ENCODE data around the gene HS6ST2.

HS6ST2 gene

GRCh38 chrX:132615391-132616131 lies 342.9 kb downstream of the HS6ST2 start:
- DNase-seq (ENCODE audit: low read depth, low spot score), result no peak

GRCh38 chrX:132614297-132614696 lies 344.1 kb downstream of the HS6ST2 start:
- DNase-seq (ENCODE audit: low read depth, low spot score), result no peak

GRCh38 chrX:132613801-132614200 lies 344.6 kb downstream of the HS6ST2 start:
- no peak for DNase-seq (ENCODE audit: low read depth, low spot score)

- no peak for DNase-seq (ENCODE audit: low read depth, low spot score)
These were observed 345.4 kb downstream of the HS6ST2 start for GRCh38 chrX:132612821-132613564.

GRCh38 chrX:132610536-132610935 lies 347.9 kb downstream of the HS6ST2 start:
- DNase-seq (ENCODE audit: low read depth, low spot score), result no peak

- no peak for DNase-seq (ENCODE audit: low read depth, low spot score)
These were observed 349.0 kb downstream of the HS6ST2 start for GRCh38 chrX:132609362-132609848.

GRCh38 chrX:132603700-132604286 lies 354.6 kb downstream of the HS6ST2 start:
- no peak for DNase-seq (ENCODE audit: low read depth, low spot score)

GRCh38 chrX:132602701-132603100 lies 355.7 kb downstream of the HS6ST2 start:
- no peak for DNase-seq (ENCODE audit: low read depth, low spot score)

GRCh38 chrX:132594999-132595398 lies 363.4 kb downstream of the HS6ST2 start:
- no peak for DNase-seq (ENCODE audit: low read depth, low spot score)

GRCh38 chrX:132594129-132594528 lies 364.3 kb downstream of the HS6ST2 start:
- DNase-seq (ENCODE audit: low read depth, low spot score), result no peak

- DNase-seq (ENCODE audit: low read depth, low spot score), result no peak
These were observed 365.5 kb downstream of the HS6ST2 start for GRCh38 chrX:132592880-132593279.

GRCh38 chrX:132591719-132592275 lies 366.6 kb downstream of the HS6ST2 start:
- DNase-seq (ENCODE audit: low read depth, low spot score), result no peak

GRCh38 chrX:132590350-132591026 lies 367.9 kb downstream of the HS6ST2 start:
- DNase-seq (ENCODE audit: low read depth, low spot score), result no peak

GRCh38 chrX:132584936-132585335 lies 373.5 kb downstream of the HS6ST2 start:
- no peak for DNase-seq (ENCODE audit: low read depth, low spot score)

- no peak for DNase-seq (ENCODE audit: low read depth, low spot score)
These were observed 381.5 kb downstream of the HS6ST2 start for GRCh38 chrX:132576939-132577338.
